WTC11 (cell line): ENCODE measurements around the gene TMEM229B. TPM values are rescaled to one million over a fixed set of nuclear protein-coding genes. Genes with fewer than 3 reads are reported as not detected.

Experiments used
- ATAC-seq: fragments of 200-7000 bp; cut with Tn5 transposase; 2 replicates; pipeline ENCODE4 v1.10.0; 2021; ENCODE audit warnings: mild to moderate bottlenecking, moderate library complexity
- CTCF ChIA-PET: fragments of 300-600 bp; sonication (Branson Sonifier 250); formaldehyde crosslinking; loops from one replicate; lab custom pipeline; 2021; ENCODE audit warnings: antibody characterized with exemption; lab: Charles Lee
- POLR2A ChIA-PET: fragments of 350-600 bp; sonication (Branson Sonifier 250); formaldehyde crosslinking; loops from one replicate; lab custom pipeline; 2021; ENCODE audit warnings: antibody characterized with exemption; lab: Charles Lee
- DNase-seq: peaks from one replicate; pipeline ENCODE4 v3.0.0; 2021; ENCODE audit warnings: low spot score
- H3K27ac Mint-ChIP-seq: 2 replicates; pipeline ENCODE4 v1.8.0; 2021; ENCODE audit warnings: mixed read lengths
- H3K27me3 Mint-ChIP-seq: 2 replicates; pipeline ENCODE4 v1.8.0; 2021; ENCODE audit warnings: low read depth, mild to moderate bottlenecking, moderate library complexity, mixed read lengths
- H3K36me3 Mint-ChIP-seq: 2 replicates; pipeline ENCODE4 v1.8.0; 2021; ENCODE audit warnings: mixed read lengths
- H3K4me1 Mint-ChIP-seq: 2 replicates; pipeline ENCODE4 v1.8.0; 2022; ENCODE audit warnings: mixed read lengths
- H3K4me3 Mint-ChIP-seq: 2 replicates; pipeline ENCODE4 v1.8.0; 2021; ENCODE audit warnings: mild to moderate bottlenecking, moderate library complexity, mixed read lengths
- H3K9me3 Mint-ChIP-seq: 2 replicates; pipeline ENCODE4 v1.8.0; 2021; ENCODE audit warnings: mixed read lengths
- ARID4B ChIP-seq: sonication (generic); formaldehyde crosslinking; IDR thresholded peaks from 2 replicates; pipeline ENCODE4 v1.8.0; 2023; ENCODE audit warnings: missing genetic modification reagents, mild to moderate bottlenecking, borderline replicate concordance
- ATF1 ChIP-seq: sonication (generic); formaldehyde crosslinking; IDR thresholded peaks from 2 replicates; pipeline ENCODE4 v1.8.1; 2023; ENCODE audit warnings: mild to moderate bottlenecking, moderate library complexity, missing genetic modification reagents
- CDX4 ChIP-seq: fragments of 250-450 bp; sonication (Bioruptor Pico); IDR thresholded peaks from 2 replicates; pipeline ENCODE4 v1.9.0; 2021; ENCODE audit warnings: moderate library complexity, mild to moderate bottlenecking, inconsistent platforms, borderline replicate concordance
- CREM ChIP-seq: sonication (generic); formaldehyde crosslinking; IDR thresholded peaks from 2 replicates; pipeline ENCODE4 v1.8.1; 2022; ENCODE audit warnings: mild to moderate bottlenecking, missing genetic modification reagents, moderate library complexity
- GABPB1 ChIP-seq: sonication (generic); formaldehyde crosslinking; IDR thresholded peaks from 2 replicates; pipeline ENCODE4 v1.8.1; 2023; ENCODE audit warnings: mild to moderate bottlenecking, missing genetic modification reagents
- IRF2 ChIP-seq: sonication (generic); formaldehyde crosslinking; IDR thresholded peaks from 2 replicates; pipeline ENCODE4 v1.8.0; 2022; ENCODE audit warnings: low read depth, missing genetic modification reagents, borderline replicate concordance
- JUN ChIP-seq: sonication (generic); formaldehyde crosslinking; IDR thresholded peaks from 2 replicates; pipeline ENCODE4 v1.8.0; 2023; ENCODE audit warnings: mild to moderate bottlenecking, missing genetic modification reagents
- RORB ChIP-seq: fragments of 250-450 bp; sonication (Bioruptor Pico); IDR thresholded peaks from 2 replicates; pipeline ENCODE4 v1.9.0; 2021; ENCODE audit warnings: mild to moderate bottlenecking
- SOX15 ChIP-seq: fragments of 250-450 bp; sonication (Bioruptor Pico); IDR thresholded peaks from 2 replicates; pipeline ENCODE4 v1.9.0; 2021; ENCODE audit warnings: mild to moderate bottlenecking
- ZNF138 ChIP-seq: sonication (generic); formaldehyde crosslinking; conservative IDR thresholded peaks from 2 replicates; pipeline ENCODE4 v1.8.1; 2022; ENCODE audit warnings: mild to moderate bottlenecking, moderate library complexity, missing genetic modification reagents
- ZNF219 ChIP-seq: sonication (generic); formaldehyde crosslinking; IDR thresholded peaks from 2 replicates; pipeline ENCODE4 v1.8.0; 2023; ENCODE audit warnings: missing genetic modification reagents, mild to moderate bottlenecking, borderline replicate concordance
- ZNF396 ChIP-seq: fragments of 250-450 bp; sonication (Bioruptor Pico); IDR thresholded peaks from 2 replicates; pipeline ENCODE4 v1.8.0; 2021; ENCODE audit warnings: mild to moderate bottlenecking, moderate library complexity, borderline replicate concordance
- ZNF425 ChIP-seq: fragments of 250-450 bp; sonication (Bioruptor Pico); conservative IDR thresholded peaks from 2 replicates; pipeline ENCODE4 v1.9.0; 2021; ENCODE audit warnings: mild to moderate bottlenecking
- ZNF512 ChIP-seq: sonication (generic); formaldehyde crosslinking; IDR thresholded peaks from 2 replicates; pipeline ENCODE4 v1.8.1; 2022; ENCODE audit warnings: missing genetic modification reagents, borderline replicate concordance
- ZNF532 ChIP-seq: fragments of 250-450 bp; sonication (Bioruptor Pico); IDR thresholded peaks from 2 replicates; pipeline ENCODE4 v1.9.0; 2021; ENCODE audit warnings: mild to moderate bottlenecking, borderline replicate concordance
- total RNA-seq: library from RNA; stranded (reverse); gene quantifications from 3 replicates; pipeline ENCODE4 v1.2.3, GENCODE V29; 2021

The TMEM229B gene
- total RNA-seq, 1 experiment from 2014 or later, result 0.90 TPM

GRCh38 chr14:67467134-67467533 is 21.4 kb downstream of the TMEM229B start:
- ChIA-PET CTCF (interaction anchor here (0.7 to 4.9 kb wide), 20 partner anchors 9 to 132 kb away, joined by 3 to 37 read pairs (median 7); partner anchors contain the start of gene TMEM229B), POLR2A (no interaction called here)
- no peak for ATAC-seq

GRCh38 chr14:67464879-67465278 is 23.6 kb downstream of the TMEM229B start:
- no peaks in the 10 kb centered on the region for H3K36me3 Mint-ChIP-seq
- no peaks in the 10 kb centered on the region for H3K9me3 Mint-ChIP-seq
- peaks cover 7% of the 10 kb centered on the region; the same call in 1 of the 2 replicates for H3K4me1 Mint-ChIP-seq
- ATAC-seq, result no peak
- ChIA-PET POLR2A (no interaction called here), CTCF (interaction anchor here (1.0 to 4.9 kb wide), 9 partner anchors 12 to 239 kb away, joined by 3 to 37 read pairs (median 4); no protein-coding TSS in a partner anchor)
- no peak overlapping the region for H3K27ac Mint-ChIP-seq
- no peak overlapping the region for H3K4me3 Mint-ChIP-seq
- DNase-seq, result no peak
- TF ChIP-seq ZNF532 (CRISPR knock-in tag) (no peak), IRF2 (CRISPR knock-in tag) (no peak)
- H3K27me3 Mint-ChIP-seq, result peaks cover 6% of the 10 kb centered on the region

More at GRCh38 chr14:67467134-67467533, 21.4 kb downstream of the TMEM229B start:
- Mint-ChIP-seq H3K4me3 (no peak overlapping the region), H3K9me3 (no peaks in the 10 kb centered on the region), H3K4me1 (no peaks in the 10 kb centered on the region), H3K36me3 (no peaks in the 10 kb centered on the region), H3K27ac (no peak overlapping the region), H3K27me3 (no peaks in the 10 kb centered on the region; the same call in 1 of the 2 replicates)
- no peak for DNase-seq
- TF ChIP-seq GABPB1 (CRISPR knock-in tag) (no peak), CDX4 (no peak), ZNF219 (no peak), ZNF512 (CRISPR knock-in tag) (no peak)

GRCh38 chr14:67464377-67464776 is 24.1 kb downstream of the TMEM229B start:
- Mint-ChIP-seq H3K27ac (no peak overlapping the region), H3K4me3 (no peak overlapping the region), H3K9me3 (no peaks in the 10 kb centered on the region), H3K4me1 (peaks cover 10% of the 10 kb centered on the region; the same call in 1 of the 2 replicates), H3K27me3 (peaks cover 6% of the 10 kb centered on the region), H3K36me3 (no peaks in the 10 kb centered on the region)
- ChIA-PET CTCF (interaction anchor here (1.0 to 4.9 kb wide), 7 partner anchors 29 to 240 kb away, joined by 3 to 37 read pairs (median 4); no protein-coding TSS in a partner anchor), POLR2A (no interaction called here)
- no peak for ATAC-seq
- no peak for DNase-seq
- no peak for TF ChIP-seq ZNF396
- no peak for TF ChIP-seq SOX15
- TF ChIP-seq ZNF138 (CRISPR knock-in tag), result no peak
- TF ChIP-seq ATF1, result no peak
- no peak for TF ChIP-seq CREM (CRISPR knock-in tag)
- no peak for TF ChIP-seq RORB (CRISPR knock-in tag)
- no peak for TF ChIP-seq ZNF425
- TF ChIP-seq ARID4B (CRISPR knock-in tag), result no peak
- TF ChIP-seq JUN (CRISPR knock-in tag), result no peak
